BE2C (cell line): ENCODE data around the gene MEGF9.

Source experiments
- DNase-seq: peaks from one replicate; pipeline ENCODE4 v3.0.0-alpha.2; 2020
- H3K27me3 ChIP-seq: fragments of 250-450 bp; sonication (Bioruptor Pico); 2 replicates; pipeline ENCODE4 v1.5.1; 2020; ENCODE audit warnings: mild to moderate bottlenecking
- H3K36me3 ChIP-seq: fragments of 250-450 bp; sonication (Bioruptor Pico); 2 replicates; pipeline ENCODE4 v1.5.1; 2020; ENCODE audit warnings: mild to moderate bottlenecking
- H3K4me1 ChIP-seq: fragments of 250-450 bp; sonication (Bioruptor Pico); 2 replicates; pipeline ENCODE4 v1.5.1; 2020
- H3K4me3 ChIP-seq: 2 replicates; pipeline ENCODE4 v1.5.1; 2011; ENCODE audit warnings: low read depth, low read length
- H3K9me3 ChIP-seq: fragments of 250-450 bp; sonication (Bioruptor Pico); 2 replicates; pipeline ENCODE4 v1.5.1; 2020
- CTCF ChIP-seq: IDR thresholded peaks from 2 replicates; pipeline ENCODE4 v1.5.1; 2012; ENCODE audit warnings: mild to moderate bottlenecking, low read depth, low read length

Gene MEGF9

GRCh38 chr9:120655005-120655622 is 59.2 kb downstream of the MEGF9 start:
- no peak for DNase-seq
- TF ChIP-seq CTCF: no peak

GRCh38 chr9:120654272-120654671 is 60.0 kb downstream of the MEGF9 start:
- Histone ChIP-seq H3K4me3 (no peak overlapping the region), H3K9me3 (no peaks in the 10 kb centered on the region), H3K27me3 (no peaks in the 10 kb centered on the region), H3K36me3 (no peaks in the 10 kb centered on the region), H3K4me1 (peaks cover 10% of the 10 kb centered on the region)
- no peak for TF ChIP-seq CTCF
- no peak for DNase-seq

More at GRCh38 chr9:120655005-120655622, 59.2 kb downstream of the MEGF9 start:
- H3K4me1 ChIP-seq: peaks cover 14% of the 10 kb centered on the region
- H3K9me3 ChIP-seq: no peaks in the 10 kb centered on the region
- H3K36me3 ChIP-seq: no peaks in the 10 kb centered on the region
- no peaks in the 10 kb centered on the region for H3K27me3 ChIP-seq
- H3K4me3 ChIP-seq: no peak overlapping the region

GRCh38 chr9:120653762-120654161 is 60.5 kb downstream of the MEGF9 start:
- Histone ChIP-seq H3K4me3 (no peak overlapping the region), H3K27me3 (no peaks in the 10 kb centered on the region), H3K36me3 (no peaks in the 10 kb centered on the region), H3K9me3 (no peaks in the 10 kb centered on the region), H3K4me1 (peaks cover 5% of the 10 kb centered on the region)
- no peak for TF ChIP-seq CTCF
- DNase-seq: no peak

- no peak for DNase-seq
- H3K36me3 ChIP-seq: no peaks in the 10 kb centered on the region
- no peak overlapping the region for H3K4me3 ChIP-seq
- TF ChIP-seq CTCF: no peak
- H3K9me3 ChIP-seq: no peaks in the 10 kb centered on the region
- H3K4me1 ChIP-seq: no peaks in the 10 kb centered on the region
- no peaks in the 10 kb centered on the region for H3K27me3 ChIP-seq
Measured at GRCh38 chr9:120652934-120653333, 61.3 kb downstream of the MEGF9 start.

- H3K36me3 ChIP-seq: no peaks in the 10 kb centered on the region
- DNase-seq: no peak
Measured at GRCh38 chr9:120650352-120650751, 63.9 kb downstream of the MEGF9 start.

More at GRCh38 chr9:120650352-120650751, 63.9 kb downstream of the MEGF9 start:
- Histone ChIP-seq H3K4me3 (no peak overlapping the region), H3K9me3 (no peaks in the 10 kb centered on the region), H3K4me1 (peaks cover 6% of the 10 kb centered on the region), H3K27me3 (no peaks in the 10 kb centered on the region)
- TF ChIP-seq CTCF: no peak
